HCT116 (cell line): ENCODE data around the gene PTGES2. TPM values are rescaled to one million over a fixed set of nuclear protein-coding genes. Genes with fewer than 3 reads are reported as not detected.

ENCODE experiments used
- ATAC-seq: fragments of 200-7000 bp; cut with Tn5 transposase; 2 replicates; pipeline ENCODE4 v1.9.1; 2020; ENCODE audit warnings: mild to moderate bottlenecking, moderate library complexity
- BruUV-seq: library from RNA; stranded (reverse); fragments of 400-500 nt; replicated peaks from 2 replicates; lab custom pipeline; 2021; lab: Mats Ljungman, UMichigan
- CTCF ChIA-PET: fragments of 300-600 bp; sonication (Branson Sonifier 250); formaldehyde crosslinking; loops from one replicate; lab custom pipeline; 2021; ENCODE audit warnings: antibody characterized with exemption; lab: Charles Lee
- POLR2A ChIA-PET: fragments of 300-600, 350-600 bp; sonication (Branson Sonifier 250); formaldehyde crosslinking; loops from one replicate; lab custom pipeline; 2021; ENCODE audit warnings: antibody characterized with exemption; lab: Charles Lee
- RAD21 ChIA-PET, 2 experiments: fragments of 300-600 bp; sonication (Branson Sonifier 250); formaldehyde crosslinking; loops; one replicate each; lab custom pipeline; 2023; ENCODE audit warnings: low total read pairs in 2 of 2; ENCODE audit not compliant: uncharacterized antibody in 2 of 2, unreplicated experiment in 2 of 2, low non-redundant PET in 1 of 2; lab: Charles Lee
- DNase-seq: peaks from one replicate; pipeline ENCODE4 v3.0.0-alpha.2; 2010; ENCODE audit warnings: low read depth, low spot score
- H2AFZ ChIP-seq: fragments of 200-600 bp; shearing (Covaris generic), sonication (generic); 2 replicates; pipeline ENCODE4 v1.6.1; 2017; ENCODE audit warnings: low read depth, mixed run types, mixed read lengths, antibody characterized with exemption, low read length; ENCODE audit not compliant: poor library complexity, severe bottlenecking
- H3K27ac ChIP-seq: 2 replicates; pipeline ENCODE4 v1.5.1; 2012; ENCODE audit warnings: low read depth, low read length
- H3K27me3 ChIP-seq: fragments of 200-600 bp; sonication (generic); 2 replicates; pipeline ENCODE4 v1.6.1; 2016; ENCODE audit warnings: mixed run types, low read length, mixed read lengths; ENCODE audit not compliant: insufficient read depth
- H3K36me3 ChIP-seq, 2 experiments: fragments of 200-500 bp in 1 of 2; fragments of 200-600 bp in 1 of 2; sonication (Bioruptor generic) in 1 of 2; sonication (generic) in 1 of 2; 2 replicates each; pipeline versions ENCODE4 v1.5.1 to v1.6.1; 2014 to 2016; ENCODE audit warnings: low read length in 2 of 2, inconsistent platforms in 1 of 2, mixed read lengths in 1 of 2, mixed run types in 1 of 2; ENCODE audit not compliant: insufficient read depth in 2 of 2, control insufficient read depth in 1 of 2
- H3K4me1 ChIP-seq, 2 experiments: fragments of 200-600 bp in 1 of 2; sonication (generic) in 1 of 2; 2 replicates each; pipeline versions ENCODE4 v1.5.1 to v1.6.1; 2012 to 2017; ENCODE audit warnings: low read length in 2 of 2, inconsistent platforms in 1 of 2, mild to moderate bottlenecking in 1 of 2, mixed read lengths in 1 of 2, mixed run types in 1 of 2, moderate library complexity in 1 of 2; ENCODE audit not compliant: insufficient read depth in 2 of 2, control insufficient read depth in 1 of 2
- H3K4me2 ChIP-seq: fragments of 200-600 bp; sonication (generic); 2 replicates; pipeline ENCODE4 v1.6.1; 2017; ENCODE audit warnings: mixed run types, low read length, mixed read lengths
- H3K4me3 ChIP-seq, 2 experiments: fragments of 200-600 bp in 1 of 2; sonication (generic) in 1 of 2; replicated peaks in 1 of 2; 2 replicates each; pipeline ENCODE4 v1.5.1; 2011 to 2016; ENCODE audit warnings: low read length in 2 of 2, control low read depth in 1 of 2, low read depth in 1 of 2, mild to moderate bottlenecking in 1 of 2, mixed read lengths in 1 of 2, mixed run types in 1 of 2
- H3K79me2 ChIP-seq: fragments of 200-600 bp; sonication (generic); 2 replicates; pipeline ENCODE4 v1.6.1; 2017; ENCODE audit warnings: mild to moderate bottlenecking, mixed run types, low read length, moderate library complexity, mixed read lengths; ENCODE audit not compliant: insufficient read depth
- H3K9ac ChIP-seq: fragments of 200-600 bp; sonication (generic); 2 replicates; pipeline ENCODE4 v1.6.1; 2016; ENCODE audit warnings: low read length, mixed read lengths
- H3K9me2 ChIP-seq: fragments of 200-600 bp; sonication (generic), shearing (Covaris generic); 2 replicates; pipeline ENCODE4 v1.6.1; 2017; ENCODE audit warnings: mixed run types, mild to moderate bottlenecking, moderate library complexity; ENCODE audit not compliant: insufficient read depth
- H3K9me3 ChIP-seq, 2 experiments: fragments of 200-500 bp in 1 of 2; fragments of 200-600 bp in 1 of 2; sonication (Bioruptor generic) in 1 of 2; sonication (generic) in 1 of 2; 2 replicates each; pipeline ENCODE4 v1.6.1; 2014 to 2017; ENCODE audit warnings: low read length in 2 of 2, mixed read lengths in 2 of 2, inconsistent platforms in 1 of 2, low read depth in 1 of 2, mild to moderate bottlenecking in 1 of 2, mixed run types in 1 of 2, moderate library complexity in 1 of 2; ENCODE audit not compliant: control insufficient read depth in 1 of 2, insufficient read depth in 1 of 2
- H4K20me1 ChIP-seq: fragments of 200-600 bp; sonication (generic), shearing (Covaris generic); 2 replicates; pipeline ENCODE4 v1.6.1; 2017; ENCODE audit warnings: mixed run types, mild to moderate bottlenecking, moderate library complexity; ENCODE audit not compliant: insufficient read depth
- CEBPB ChIP-seq: IDR thresholded peaks from 2 replicates; pipeline ENCODE4 v1.6.1; 2012; ENCODE audit warnings: low read depth
- ELF1 ChIP-seq: IDR thresholded peaks from 2 replicates; pipeline ENCODE4 v1.6.1; 2012; ENCODE audit warnings: low read depth, borderline replicate concordance
- JUND ChIP-seq: IDR thresholded peaks from 2 replicates; pipeline ENCODE4 v1.6.1; 2012
- RAD21 ChIP-seq: IDR thresholded peaks from 2 replicates; pipeline ENCODE4 v1.6.1; 2012; ENCODE audit warnings: low read depth, mild to moderate bottlenecking
- SIN3A ChIP-seq: IDR thresholded peaks from 2 replicates; pipeline ENCODE4 v1.6.1; 2012; ENCODE audit warnings: low read depth
- ZNF274 ChIP-seq: fragments of 200-500 bp; sonication (Bioruptor generic); IDR thresholded peaks from 2 replicates; pipeline ENCODE4 v1.6.1; 2014; ENCODE audit warnings: mild to moderate bottlenecking, low read depth, low read length, inconsistent platforms
- intact Hi-C: fragments of 100-400 bp; cut with micrococcal nuclease; formaldehyde crosslinking; loops from 2 replicates; pipeline ENCODE4 v1.10.0; 2022
- total RNA-seq: library from RNA; stranded (reverse); gene quantifications from one replicate; pipeline ENCODE4 v1.2.1, GENCODE V29; 2021; ENCODE audit not compliant: unreplicated experiment
- TF ChIP-seq, protein P1 (sequence below): IDR thresholded peaks from 2 replicates; pipeline ENCODE4 v1.6.1; 2011; ENCODE audit warnings: mild to moderate bottlenecking, low read length, moderate library complexity; ENCODE audit not compliant: insufficient replicate concordance; ENCODE audit errors: extremely low read depth

Gene PTGES2
- total RNA-seq, 1 experiment from 2014 or later: 148 TPM

DNA sequence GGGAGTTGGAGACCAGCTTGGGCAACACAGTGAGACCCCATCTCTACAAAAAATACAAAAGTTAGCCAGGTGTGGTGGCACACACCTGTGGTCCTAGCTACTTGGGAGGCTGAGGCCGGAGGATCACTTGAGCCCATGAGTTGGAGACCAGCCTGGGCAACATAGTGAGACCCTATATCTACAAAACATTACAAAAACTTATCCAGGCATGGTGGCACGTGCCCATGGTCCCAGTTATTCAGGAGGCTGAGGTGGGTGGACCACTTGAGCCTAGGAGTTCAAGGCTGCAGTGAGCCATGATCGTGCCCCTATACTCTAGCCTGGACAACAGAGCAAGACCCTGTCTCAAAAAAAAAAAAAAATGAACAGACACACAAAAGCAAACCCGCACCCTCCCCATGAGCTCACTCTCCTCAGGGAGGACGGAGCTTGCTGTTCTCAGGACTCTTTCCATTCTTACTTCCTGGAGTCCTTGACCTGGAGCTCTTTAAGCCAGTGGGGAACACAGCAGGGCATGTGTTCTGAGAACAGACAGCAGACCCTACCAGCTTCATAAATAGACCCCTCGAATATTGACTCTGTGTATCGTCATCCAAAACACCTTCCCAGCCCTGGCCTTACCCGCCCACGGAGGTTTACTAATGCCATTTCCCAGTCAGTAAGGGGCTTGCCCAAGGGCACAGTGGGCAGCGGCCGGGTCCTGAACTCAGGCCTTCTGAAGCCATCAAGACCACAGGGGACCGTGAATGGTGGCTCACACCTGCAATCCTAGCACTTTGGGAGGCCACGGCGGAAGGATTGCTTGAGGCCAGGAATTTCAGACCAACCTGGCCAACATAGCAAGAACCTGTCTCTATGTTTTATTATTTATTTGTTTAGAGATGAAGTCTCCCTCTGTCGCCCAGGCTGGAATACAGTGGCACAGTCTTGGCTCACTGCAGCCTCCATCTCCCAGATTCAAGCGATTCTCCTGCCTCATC is 11.1 kb downstream of the PTGES2 start:
- no peaks in the 10 kb centered on the region for H3K27me3 ChIP-seq
- no peaks in the 10 kb centered on the region for H4K20me1 ChIP-seq
- no peak overlapping the region for H2AFZ ChIP-seq
- H3K4me2 ChIP-seq: no peak overlapping the region
- H3K4me3 ChIP-seq: no peak overlapping the region
- H3K9ac ChIP-seq: no peak overlapping the region
- H3K79me2 ChIP-seq: no peaks in the 10 kb centered on the region
- BruUV-seq: no TSS peak
- DNase-seq (no peak), ATAC-seq (no peak)
- peaks cover 0 to 8% of the 10 kb centered on the region in 2 experiments; a peak in 1 of 4 replicates for H3K36me3 ChIP-seq
- no peak overlapping the region for H3K27ac ChIP-seq
- H3K9me3 ChIP-seq: no peaks in the 10 kb centered on the region
- RAD21 ChIA-PET: no interaction called here
- TF ChIP-seq, protein P1, sequence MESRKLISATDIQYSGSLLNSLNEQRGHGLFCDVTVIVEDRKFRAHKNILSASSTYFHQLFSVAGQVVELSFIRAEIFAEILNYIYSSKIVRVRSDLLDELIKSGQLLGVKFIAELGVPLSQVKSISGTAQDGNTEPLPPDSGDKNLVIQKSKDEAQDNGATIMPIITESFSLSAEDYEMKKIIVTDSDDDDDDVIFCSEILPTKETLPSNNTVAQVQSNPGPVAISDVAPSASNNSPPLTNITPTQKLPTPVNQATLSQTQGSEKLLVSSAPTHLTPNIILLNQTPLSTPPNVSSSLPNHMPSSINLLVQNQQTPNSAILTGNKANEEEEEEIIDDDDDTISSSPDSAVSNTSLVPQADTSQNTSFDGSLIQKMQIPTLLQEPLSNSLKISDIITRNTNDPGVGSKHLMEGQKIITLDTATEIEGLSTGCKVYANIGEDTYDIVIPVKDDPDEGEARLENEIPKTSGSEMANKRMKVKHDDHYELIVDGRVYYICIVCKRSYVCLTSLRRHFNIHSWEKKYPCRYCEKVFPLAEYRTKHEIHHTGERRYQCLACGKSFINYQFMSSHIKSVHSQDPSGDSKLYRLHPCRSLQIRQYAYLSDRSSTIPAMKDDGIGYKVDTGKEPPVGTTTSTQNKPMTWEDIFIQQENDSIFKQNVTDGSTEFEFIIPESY: no peak
- no peak for TF ChIP-seq ELF1
- TF ChIP-seq ZNF274: no peak
- TF ChIP-seq JUND: no peak
- TF ChIP-seq SIN3A: no peak
- no peak for TF ChIP-seq CEBPB
- TF ChIP-seq RAD21: no peak
- POLR2A ChIA-PET: no interaction called here
- H3K4me1 ChIP-seq: peaks cover 3 to 4% of the 10 kb centered on the region in 2 experiments; a peak in 3 of 4 replicates
- intact Hi-C loops: loop anchor here (1.0 kb wide), 1 partner anchor 173 kb away; no protein-coding TSS in a partner anchor
- CTCF ChIA-PET: interaction anchor here (0.9 to 1.9 kb wide), 2 partner anchors 9 to 33 kb away, joined by 3 to 8 read pairs; no protein-coding TSS in a partner anchor
- H3K9me2 ChIP-seq: no peaks in the 10 kb centered on the region
